ENCODE measurements around the gene LMO7. TPM values are rescaled to one million over a fixed set of nuclear protein-coding genes. Genes with fewer than 3 reads are reported as not detected.

Gene LMO7
- total and polyA plus RNA-seq, 2 of the 8 experiments (the other 6 are each of a cell fraction or from before 2014, with no cell fraction given) = 8.1 to 28.3 TPM

GRCh38 chr13:75782985-75783384, 146.9 kb downstream of the LMO7 start:
- H3K79me2 ChIP-seq (ENCODE audit: control insufficient read depth in 1 of 2, insufficient read depth in 2 of 2, low read length in 2 of 2) = no peaks in the 10 kb centered on the region
- H3K18ac ChIP-seq (ENCODE audit: extremely low read depth, low read length) = no peak overlapping the region
- no peaks in the 10 kb centered on the region; a peak in 1 of 7 replicates for H3K4me1 ChIP-seq (replicated peaks in 1 of 4; ENCODE audit: control insufficient read depth in 3 of 4, insufficient read depth in 4 of 4, low read length in 3 of 4)
- no peak overlapping the region for H2BK5ac ChIP-seq (ENCODE audit: low read depth, low read length)
- no peak for FAIRE-seq
- no peaks in the 10 kb centered on the region for H3K27me3 ChIP-seq (replicated peaks in 1 of 4; ENCODE audit: control insufficient read depth in 3 of 4, extremely low read depth in 1 of 4, insufficient read depth in 3 of 4, low read length in 3 of 4)
- H3K14ac ChIP-seq (ENCODE audit: insufficient read length) = no peak overlapping the region
- no peak overlapping the region for H3K23ac ChIP-seq (ENCODE audit: insufficient read length)
- TF ChIP-seq POLR2AphosphoS5 (IDR thresholded peaks at IDR 0.05; ENCODE audit: low read depth, low read length) (no peak), CBX5 (IDR thresholded peaks at IDR 0.05; ENCODE audit: low read depth, low read length) (no peak), RXRA (IDR thresholded peaks at IDR 0.05; ENCODE audit: insufficient read depth, low read depth, low read length) (no peak), TAF7 (optimal IDR thresholded peaks at IDR 0.05; ENCODE audit: borderline replicate concordance, low read depth, low read length) (no peak), MAX (IDR thresholded peaks at IDR 0.05) (no peak), HDAC2 (IDR thresholded peaks at IDR 0.05; ENCODE audit: borderline replicate concordance in 1 of 2, low read depth in 2 of 2, low read length in 2 of 2) (no peak), CEBPB (IDR thresholded peaks at IDR 0.05; ENCODE audit: low read depth, low read length) (no peak), SP4 (IDR thresholded peaks at IDR 0.05; ENCODE audit: low read length) (no peak), ATF3 (IDR thresholded peaks at IDR 0.05; ENCODE audit: insufficient read depth, low read depth, low read length) (no peak), CBX8 (IDR thresholded peaks at IDR 0.05; ENCODE audit: borderline replicate concordance, low read depth, low read length) (no peak), HDAC6 (IDR thresholded peaks at IDR 0.05; ENCODE audit: low read depth, low read length) (no peak), SUZ12 (IDR thresholded peaks at IDR 0.05; ENCODE audit: low read length) (no peak), E2F6 (IDR thresholded peaks at IDR 0.05) (no peak)
- CTCF ChIA-PET (ENCODE audit: partially characterized antibody) = interaction anchor here (0.9 kb wide), 1 partner anchor 13 kb away, joined by 3 read pairs; no protein-coding TSS in a partner anchor
- H3K4me3 ChIP-seq (ENCODE audit: extremely low read depth in 1 of 4, insufficient read depth in 2 of 4, low read depth in 3 of 4, low read length in 4 of 4) = no peak overlapping the region
- no peak overlapping the region for H2AFZ ChIP-seq (ENCODE audit: low read length)
- no peak overlapping the region for H2BK12ac ChIP-seq (ENCODE audit: low read depth, low read length)
- WGBS, 2 experiments (ENCODE audit: extremely low coverage in 1 of 2, insufficient coverage in 1 of 2, insufficient read length in 1 of 2, insufficient replicate concordance in 2 of 2, low coverage in 1 of 2, low lambda C conversion rate in 2 of 2, missing lambda C conversion rate in 1 of 2) = 71% methylated on average over 1 of the region's 1 CpG; no CpG with 5 or more reads in 1 of the 2 experiments
- no peak overlapping the region for H3K4ac ChIP-seq (replicated peaks; ENCODE audit: insufficient read length, low read depth, low read length)
- H3K27ac ChIP-seq (ENCODE audit: low read depth, low read length) = no peak overlapping the region
- H3K56ac ChIP-seq (replicated peaks; ENCODE audit: insufficient read length, low read depth, low read length) = no peak overlapping the region
- H2BK15ac ChIP-seq (ENCODE audit: low read length) = no peak overlapping the region
- H3K4me2 ChIP-seq (ENCODE audit: insufficient read depth in 1 of 2, low read depth in 2 of 2, low read length in 2 of 2) = no peak overlapping the region
- no peak overlapping the region for H4K91ac ChIP-seq (replicated peaks; ENCODE audit: insufficient read length, low read length)
- H2AK5ac ChIP-seq (ENCODE audit: low read depth, low read length) = no peak overlapping the region
- H3K36me3 ChIP-seq (ENCODE audit: control insufficient read depth in 2 of 4, insufficient read depth in 4 of 4, low read length in 3 of 4) = no peaks in the 10 kb centered on the region
- H4K8ac ChIP-seq (ENCODE audit: extremely low read depth, insufficient read depth, low read length) = no peak overlapping the region
- H4K20me1 ChIP-seq (replicated peaks in 1 of 2; ENCODE audit: control insufficient read depth in 1 of 2, insufficient read depth in 2 of 2, low read length in 2 of 2) = no peaks in the 10 kb centered on the region
- H3K9ac ChIP-seq (replicated peaks in 1 of 4; ENCODE audit: extremely low read depth in 1 of 4, low read depth in 3 of 4, low read length in 3 of 4) = no peak overlapping the region
- H3K79me1 ChIP-seq (ENCODE audit: low read depth, low read length) = no peaks in the 10 kb centered on the region
- no peak overlapping the region for H2BK120ac ChIP-seq (replicated peaks; ENCODE audit: low read depth, low read length)
- POLR2A ChIA-PET (ENCODE audit: partially characterized antibody) = no interaction called here
- no peaks in the 10 kb centered on the region for H3K23me2 ChIP-seq (ENCODE audit: low read depth, low read length)
- peaks cover 3 to 4% of the 10 kb centered on the region in 2 experiments; a peak in 2 of 4 replicates for H3K9me3 ChIP-seq (ENCODE audit: insufficient read depth in 2 of 2, low read depth in 1 of 2, low read length in 1 of 2)
- DNase-seq (ENCODE audit: low read depth in 1 of 2, low spot score in 2 of 2) = no peak
- no peak overlapping the region for H2BK20ac ChIP-seq (ENCODE audit: low read length)
- no peak overlapping the region for H4K5ac ChIP-seq (ENCODE audit: insufficient read length, low read depth, low read length)
